ENCODE data around the gene HIP1.
A peak's percentile ranks its signal among the peaks of the same experiment; 100 is the strongest.
"Not testable (repeated sequence)": the region's sequence is repeated elsewhere in the genome, so short reads cannot be mapped to it uniquely, and the experiment has no call there.

The HIP1 gene

DNA sequence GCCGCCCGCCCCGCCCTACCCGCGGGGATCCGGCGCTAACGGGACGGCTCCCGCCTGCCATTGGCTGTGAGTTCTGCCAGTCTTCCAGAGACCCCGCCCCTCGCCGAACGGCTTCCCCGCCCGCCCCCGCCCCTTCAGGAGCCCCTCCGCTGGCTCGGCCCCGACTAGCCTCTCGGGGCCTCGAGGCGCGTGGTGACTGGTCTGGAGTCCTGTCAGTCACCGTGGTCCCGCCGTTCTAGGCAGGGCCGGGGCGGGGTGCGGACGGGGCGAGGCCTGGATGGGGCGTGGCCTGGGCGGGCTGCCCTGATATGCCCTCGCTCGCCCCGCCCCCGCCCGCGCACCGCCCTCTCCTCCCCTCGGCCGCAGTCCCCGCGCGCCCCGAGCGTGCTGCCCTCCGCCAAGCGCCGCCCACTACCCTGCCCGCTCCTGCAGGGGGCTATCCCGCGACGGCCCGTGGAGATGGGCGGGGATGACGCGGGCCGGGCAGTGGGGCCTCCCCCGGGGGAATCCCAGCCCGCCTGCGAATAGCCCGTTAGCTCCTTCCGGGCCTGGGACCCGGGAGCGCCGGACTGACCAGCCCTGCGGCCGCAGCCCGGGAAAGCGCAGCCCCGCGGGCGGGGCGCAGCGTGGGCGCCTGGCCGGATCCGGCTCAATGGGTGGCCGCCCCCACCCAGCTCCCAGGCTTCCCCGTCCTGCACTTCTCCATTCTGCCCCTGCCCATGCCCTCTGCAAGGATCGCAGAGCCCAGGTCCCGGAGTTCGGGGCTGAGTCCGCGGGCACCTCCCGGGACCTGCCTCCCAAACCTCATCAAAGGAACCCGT is 444 bp upstream of the HIP1 start:
- DNase-seq = peak; percentile 99

DNA sequence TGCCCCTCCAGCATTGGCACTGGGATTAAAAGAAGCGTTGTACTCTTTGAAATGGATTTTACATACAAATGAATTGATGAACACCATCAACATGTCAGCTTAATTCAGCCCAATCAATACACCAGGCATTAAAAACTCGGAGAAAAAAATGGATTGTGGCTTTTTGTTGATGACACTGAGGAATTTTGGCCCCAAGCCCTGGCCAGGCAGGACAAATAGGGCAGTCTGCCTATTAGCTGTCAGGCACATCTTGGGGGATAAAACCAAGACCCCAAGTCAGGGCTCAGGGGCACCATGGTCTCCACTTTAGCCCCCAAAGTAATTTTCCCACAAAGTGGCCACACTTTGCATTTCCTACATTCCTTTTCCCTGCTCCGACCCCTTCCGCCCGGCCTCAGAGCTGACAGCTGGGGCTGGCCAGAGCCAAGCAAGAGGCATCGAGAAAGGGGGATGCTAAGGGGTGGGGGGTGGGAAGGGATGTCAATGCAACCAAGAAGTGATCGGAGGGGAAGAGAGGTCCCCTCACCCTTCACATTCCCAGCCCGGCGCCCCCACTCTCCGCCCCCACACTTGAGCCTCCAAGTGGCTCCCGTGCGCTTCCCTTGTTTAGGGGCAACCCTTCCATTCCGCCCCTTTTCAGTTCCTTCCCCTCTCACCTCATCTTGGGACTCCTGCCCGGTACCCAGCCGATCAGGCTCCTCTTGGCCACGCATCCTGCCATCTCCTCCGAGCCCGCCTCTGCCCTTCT is 711 bp downstream of the HIP1 start:
- DNase-seq = no peak

DNA sequence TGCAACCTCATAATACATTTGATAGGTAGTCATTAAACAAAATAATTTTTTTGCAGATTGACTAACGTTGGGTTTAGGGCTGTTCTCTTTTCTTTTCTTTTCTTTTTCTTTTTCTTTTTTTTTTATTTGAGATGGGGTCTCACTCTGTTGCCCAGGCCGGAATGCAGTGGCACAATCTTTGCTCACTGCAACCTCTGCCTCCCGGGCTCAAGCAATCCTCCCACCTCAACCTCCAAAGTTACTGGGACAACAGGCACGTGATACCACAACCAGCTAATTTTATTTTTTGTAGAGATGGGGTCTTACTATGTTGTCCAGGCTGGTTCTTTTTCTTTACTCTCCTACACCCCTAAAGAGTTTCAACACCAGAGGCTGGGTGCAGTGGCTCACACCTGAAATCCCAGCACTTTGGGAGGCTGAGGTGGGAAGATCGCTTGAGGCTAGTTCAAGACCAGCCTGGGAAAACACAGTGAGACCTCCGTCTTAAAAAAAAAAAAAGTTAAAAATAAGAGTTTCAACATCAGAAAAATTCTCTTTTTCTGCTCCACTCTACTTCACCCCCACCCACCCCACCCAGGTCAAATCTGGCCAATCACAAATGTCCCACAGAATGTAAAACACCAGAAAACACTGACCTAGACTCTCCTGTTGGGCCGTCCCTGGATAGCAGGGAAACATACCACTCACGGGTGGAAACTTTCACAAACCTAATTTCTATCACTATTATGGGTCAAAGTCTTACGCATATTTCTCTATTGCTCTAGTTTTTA is 3.0 kb downstream of the HIP1 start:
- DNase-seq = no peak

DNA sequence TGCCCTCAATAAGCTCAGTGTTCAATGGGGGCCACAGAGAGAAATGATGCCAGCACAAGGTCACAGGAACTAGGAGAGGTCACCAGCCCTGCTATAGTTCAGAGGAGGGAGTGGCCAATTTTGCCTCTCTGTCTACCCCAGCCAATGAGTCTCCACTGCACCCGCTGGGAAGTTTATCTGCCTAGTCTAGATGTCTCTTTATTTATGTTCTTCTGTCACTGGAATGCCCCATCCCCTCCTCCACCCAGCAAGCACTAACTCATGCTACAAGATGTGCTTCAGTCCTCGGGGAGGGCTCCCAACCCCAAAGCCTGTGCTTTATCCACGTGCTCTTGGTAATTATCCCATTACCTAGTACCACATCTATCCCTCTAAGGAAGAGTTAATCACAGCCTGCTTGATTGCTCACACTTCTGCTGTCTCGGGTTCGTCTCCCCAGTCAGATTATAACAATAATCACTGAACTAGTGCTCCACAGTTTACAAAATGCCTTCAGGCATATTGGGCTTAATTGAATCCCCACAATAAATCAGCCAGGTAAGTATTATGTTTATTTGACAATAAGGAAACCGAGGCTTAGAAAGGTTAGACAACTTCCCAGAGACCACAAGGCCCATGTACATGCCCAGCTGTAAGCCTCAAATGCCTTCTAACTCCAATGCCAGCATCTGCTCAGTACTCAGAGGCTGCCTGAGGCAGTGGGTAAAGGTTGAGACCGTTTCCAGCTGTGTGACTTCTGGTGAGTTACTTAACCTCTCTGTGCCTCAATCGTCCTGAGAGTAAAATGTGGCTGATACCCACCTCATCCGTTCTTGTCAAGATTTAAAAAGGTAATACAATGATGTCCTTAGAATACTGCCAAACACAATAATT is 3.9 kb downstream of the HIP1 start:
- DNase-seq = no peak

DNA sequence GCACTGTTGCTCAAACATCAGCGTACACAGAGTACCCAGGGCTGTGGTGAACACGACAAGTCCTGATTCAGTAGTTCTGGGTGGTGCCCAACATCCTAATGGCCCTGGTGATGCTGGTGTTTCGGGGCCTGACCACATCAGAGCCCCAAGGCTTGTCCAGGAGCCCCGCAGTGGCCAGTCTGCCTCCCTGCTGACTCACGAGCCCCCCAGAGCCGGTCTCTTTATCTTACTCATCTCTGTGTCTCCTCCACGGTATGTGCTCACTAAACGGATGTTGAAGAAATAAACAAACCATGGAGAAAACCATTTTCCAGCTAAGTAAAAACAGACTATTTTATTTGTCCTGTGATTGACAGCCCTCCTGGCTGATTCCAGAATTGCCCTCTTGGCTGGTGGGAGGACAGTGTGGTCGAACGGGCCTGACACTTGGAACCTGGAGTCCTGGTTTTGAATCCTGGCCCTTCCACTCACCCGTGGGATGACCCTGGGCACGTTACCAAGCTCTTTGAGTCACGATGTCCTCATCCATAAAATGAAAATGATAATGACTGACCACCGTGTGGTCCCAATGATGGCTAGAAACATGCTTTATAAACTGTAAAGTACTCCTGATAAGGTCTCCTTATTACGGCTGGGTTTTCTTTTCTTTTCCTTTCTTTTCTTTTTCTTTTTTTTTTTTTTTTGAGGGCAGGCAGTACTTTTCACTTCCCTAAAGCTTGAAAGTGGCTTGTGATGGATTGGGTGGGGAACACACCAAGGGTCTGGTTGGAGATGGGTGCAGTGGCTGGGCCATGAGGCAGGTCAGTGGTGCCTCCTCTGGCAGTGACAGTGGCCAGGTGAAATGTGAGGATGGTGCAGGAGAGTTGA is 5.7 kb downstream of the HIP1 start:
- DNase-seq = no peak

DNA sequence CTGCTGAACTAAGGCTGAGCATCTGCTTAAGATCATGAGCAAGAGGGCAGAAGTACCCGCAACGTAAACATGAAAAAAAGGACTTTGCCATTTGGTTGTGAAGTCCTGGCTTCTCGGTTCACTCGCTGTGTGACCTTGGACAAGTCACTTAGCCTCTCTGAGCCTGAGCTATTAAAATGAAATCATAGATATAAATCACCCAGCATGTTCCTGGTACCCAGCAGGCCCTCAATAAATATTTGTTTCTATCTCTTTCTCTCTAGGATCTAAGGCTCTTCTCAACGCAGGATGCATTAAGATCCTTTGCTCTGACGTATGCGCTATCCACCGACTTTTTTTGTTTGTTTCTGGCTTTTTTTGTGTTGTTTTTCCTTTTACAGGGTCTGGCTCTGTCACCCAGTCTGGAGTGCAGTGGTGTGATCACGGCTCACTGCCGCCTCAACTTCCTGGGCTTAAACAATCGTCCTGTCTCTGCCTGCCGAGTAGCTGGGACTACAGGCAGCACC is 6.7 kb downstream of the HIP1 start:
- DNase-seq = no peak

DNA sequence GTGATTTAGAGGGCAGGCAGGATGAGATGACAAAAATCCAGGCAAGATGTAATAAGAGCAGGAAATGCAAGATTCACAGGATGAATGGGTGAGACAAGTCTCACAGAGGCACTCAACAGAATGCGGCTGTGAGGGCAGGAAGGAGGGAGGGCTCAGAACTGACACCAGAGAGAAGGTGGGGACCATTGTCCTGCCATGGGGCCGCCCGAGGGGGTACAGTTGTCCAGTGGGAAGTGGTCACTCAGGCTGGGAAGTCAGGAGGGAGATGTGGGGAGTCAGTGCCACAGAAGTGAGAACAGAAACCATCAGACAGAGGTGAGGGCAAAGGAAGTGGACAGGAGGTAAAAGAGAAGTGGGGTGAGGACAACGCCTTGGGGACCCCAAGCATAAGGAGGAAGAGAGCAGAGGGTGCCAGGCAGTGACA is 8.9 kb downstream of the HIP1 start:
- DNase-seq = peak; percentile 15

DNA sequence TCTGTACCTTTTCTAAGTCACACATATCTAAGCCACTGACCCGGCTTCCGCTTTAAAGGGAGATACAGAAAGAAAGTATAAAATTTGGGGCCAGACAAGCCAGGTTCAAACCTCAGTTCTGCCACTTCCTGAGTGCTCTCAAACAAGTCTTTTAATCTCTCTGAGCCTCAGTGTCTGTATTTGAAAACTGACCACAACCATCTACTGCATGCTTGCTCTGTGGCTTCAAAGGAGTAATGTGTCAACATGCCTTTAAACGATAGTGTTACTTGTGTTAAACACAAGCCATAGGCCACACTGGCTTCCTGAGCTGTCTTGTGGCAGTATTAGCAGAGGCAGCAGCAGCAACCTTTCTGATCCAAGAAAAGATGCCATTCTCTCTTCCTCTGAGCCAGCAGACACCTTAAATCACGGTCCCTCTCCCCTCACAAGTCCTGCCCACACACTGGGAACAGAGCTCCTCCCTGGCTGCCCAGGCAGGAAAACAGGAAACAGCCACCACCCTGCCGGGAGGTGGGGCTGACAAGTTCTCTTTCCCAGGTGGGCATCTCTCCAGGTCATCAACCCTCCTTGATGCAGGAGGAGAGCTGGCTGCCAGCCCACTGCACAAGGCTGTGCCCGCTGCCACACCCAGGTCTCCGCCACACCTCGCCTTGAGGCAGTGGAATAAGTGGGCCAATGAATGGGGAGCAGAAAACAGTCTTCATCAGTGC is 10.7 kb downstream of the HIP1 start:
- DNase-seq = peak; percentile 80

DNA sequence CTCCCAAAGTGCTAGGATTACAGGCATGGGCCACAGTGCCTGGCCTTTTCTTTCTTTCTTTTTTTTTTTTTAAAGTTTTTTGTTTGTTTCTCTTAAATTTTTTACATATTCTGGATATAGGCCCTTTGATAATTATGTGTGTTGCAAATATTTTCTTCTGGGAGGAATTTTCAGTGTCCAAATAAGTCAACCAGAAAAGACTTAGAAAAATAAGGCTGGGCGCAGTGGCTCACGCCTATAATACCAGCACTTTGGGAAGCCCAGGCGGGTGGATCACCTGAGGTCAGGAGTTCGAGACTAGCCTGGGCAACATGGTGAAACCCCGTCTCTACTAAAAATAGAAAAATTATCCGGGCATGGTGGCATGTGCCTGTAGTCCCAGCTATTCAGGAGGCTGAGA is 11.4 kb downstream of the HIP1 start:
- not testable (repeated sequence) for DNase-seq

DNA sequence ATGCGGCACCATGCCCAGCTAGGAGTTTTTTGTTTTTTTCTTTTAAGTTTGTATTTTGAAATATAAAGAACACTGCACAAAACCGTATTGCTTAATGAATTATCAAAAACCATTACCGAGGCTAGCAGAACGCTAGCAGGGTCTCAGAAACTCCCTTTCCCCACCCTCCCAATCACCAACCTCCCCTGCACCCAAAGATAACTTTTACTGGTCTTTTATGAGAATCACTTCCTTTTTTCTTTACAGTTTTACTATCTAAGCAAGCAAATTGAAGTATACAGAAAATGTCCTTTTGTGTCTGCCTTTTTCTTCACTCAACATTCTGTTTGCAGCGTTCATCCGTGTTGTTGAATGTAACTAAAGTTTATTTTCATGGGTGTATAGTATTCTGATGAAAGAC is 13.4 kb downstream of the HIP1 start:
- DNase-seq = no peak

DNA sequence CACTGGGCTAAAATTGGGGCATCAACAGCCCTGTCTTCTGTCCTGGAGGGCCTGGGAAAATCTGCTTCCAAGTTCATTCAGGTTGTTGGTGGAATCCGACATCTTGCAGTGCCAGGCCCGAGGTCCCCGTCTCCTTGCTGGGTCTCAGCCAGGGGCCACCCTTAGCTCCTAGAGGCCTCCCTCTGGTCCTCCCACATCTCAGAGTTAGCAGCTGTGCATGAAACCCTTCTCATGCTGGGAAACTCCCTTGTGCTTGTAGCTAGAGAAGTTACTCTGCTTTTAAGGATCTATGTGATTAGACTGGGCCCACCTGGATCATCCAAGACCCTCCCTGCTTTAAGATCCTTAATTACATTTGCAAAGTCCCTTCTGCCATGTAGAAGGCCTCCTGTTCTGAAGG is 15.3 kb downstream of the HIP1 start:
- DNase-seq = no peak

DNA sequence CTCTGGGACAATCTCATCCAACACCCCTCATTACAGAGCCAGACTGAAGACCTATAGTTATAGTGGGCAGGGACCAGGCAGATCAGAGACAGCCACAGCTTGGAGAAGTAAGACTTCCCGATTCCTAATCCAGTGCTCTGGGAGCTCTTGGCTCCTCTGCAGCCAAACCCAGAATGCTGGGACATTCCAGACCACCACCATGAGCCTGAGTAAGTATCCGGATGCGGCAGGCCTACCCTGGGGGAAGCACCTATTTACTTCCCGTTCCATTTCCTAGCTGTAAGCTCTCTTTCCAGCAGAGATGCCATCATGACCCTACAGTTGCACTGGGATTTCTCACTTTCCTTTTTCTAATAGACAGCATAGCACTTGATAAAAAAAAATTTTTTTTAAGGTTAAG is 16.4 kb downstream of the HIP1 start:
- no peak for DNase-seq

DNA sequence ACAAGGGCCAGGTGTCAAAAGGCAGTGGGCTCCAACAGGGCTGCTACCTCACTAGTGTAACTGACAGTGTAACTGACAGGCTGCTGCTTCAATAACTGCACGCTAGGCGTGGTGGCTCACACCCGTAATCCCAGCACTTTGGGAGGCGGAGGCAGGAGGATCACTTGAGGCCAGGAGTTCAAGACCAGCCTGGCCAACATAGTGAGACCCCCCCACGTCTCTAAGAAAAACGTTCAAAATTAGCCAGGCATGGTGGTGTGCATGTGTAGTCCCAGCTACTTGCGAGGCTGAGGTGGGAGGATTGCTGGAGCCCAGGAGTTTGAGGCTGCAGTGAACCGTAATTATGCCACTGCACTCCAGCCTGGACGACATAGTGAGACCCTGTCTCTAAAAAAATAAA is 16.8 kb downstream of the HIP1 start:
- not testable (repeated sequence) for DNase-seq

DNA sequence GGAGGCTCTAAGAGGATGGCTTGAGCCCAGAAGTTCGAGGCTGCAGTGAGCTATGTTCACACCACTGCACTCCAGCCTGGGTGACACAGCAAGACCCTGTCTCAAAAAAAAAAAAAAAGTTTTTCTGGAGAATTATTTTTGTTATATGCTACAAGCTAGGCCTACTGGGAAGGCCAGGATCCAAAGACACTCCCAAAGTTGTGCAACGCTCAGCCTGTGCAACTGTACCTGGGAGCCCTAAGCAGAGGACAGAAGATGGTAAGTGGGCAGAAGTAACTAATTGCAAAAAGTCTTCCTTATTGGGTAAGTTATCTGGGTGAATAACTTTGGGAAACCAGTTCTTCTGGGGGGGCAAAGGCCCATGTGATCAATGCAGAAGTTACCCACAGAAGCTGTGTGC is 17.3 kb downstream of the HIP1 start:
- no peak for DNase-seq

DNA sequence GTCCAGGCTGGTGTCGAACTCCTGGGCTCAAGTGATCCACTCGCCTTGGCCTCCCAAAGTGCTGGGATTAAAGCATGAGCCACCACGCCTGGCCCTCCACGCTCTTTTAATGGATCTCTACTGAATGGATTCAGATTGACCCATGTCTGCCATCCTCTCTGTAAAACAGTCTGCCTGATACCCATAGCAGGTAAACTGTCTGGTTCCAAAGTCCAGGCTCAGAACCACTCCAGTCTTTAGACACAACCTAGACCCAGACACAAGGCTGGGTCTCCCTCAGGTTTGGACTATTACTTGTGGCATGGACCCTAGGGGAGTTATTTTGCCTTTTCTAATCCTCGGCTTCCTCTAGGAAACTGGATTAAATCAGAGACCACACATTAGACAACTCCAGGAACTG is 19.1 kb downstream of the HIP1 start:
- no peak for DNase-seq

DNA sequence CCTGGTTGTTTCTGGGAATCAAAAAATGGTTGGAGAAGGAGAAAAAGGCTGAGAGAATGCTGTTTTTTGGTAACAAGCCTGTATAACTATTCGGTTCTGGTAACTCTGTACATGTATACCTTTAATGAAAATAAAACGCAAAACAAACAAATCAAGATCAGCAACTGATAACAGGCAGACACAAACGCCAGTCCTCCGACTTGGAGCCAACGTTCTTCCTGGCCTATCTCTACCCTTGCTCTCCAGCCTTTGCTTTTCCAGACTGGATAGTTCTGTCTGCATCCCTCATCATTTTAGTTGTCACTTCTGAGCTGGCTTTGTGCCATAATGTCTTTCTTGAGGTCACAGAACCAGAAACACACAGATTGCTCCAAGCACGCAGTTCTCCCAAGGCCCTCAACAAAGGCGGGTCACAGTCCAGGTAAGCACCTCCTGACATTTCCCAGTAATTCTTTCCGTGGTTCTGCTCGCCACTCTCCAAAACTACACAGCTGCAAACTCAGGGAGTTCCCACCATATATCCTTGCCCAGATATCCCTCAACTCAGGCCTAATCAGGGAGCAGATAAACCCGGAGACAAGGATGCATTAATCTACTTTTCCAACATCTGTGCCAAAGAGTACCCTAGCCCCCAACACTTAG is 20.2 kb downstream of the HIP1 start:
- no peak for DNase-seq

DNA sequence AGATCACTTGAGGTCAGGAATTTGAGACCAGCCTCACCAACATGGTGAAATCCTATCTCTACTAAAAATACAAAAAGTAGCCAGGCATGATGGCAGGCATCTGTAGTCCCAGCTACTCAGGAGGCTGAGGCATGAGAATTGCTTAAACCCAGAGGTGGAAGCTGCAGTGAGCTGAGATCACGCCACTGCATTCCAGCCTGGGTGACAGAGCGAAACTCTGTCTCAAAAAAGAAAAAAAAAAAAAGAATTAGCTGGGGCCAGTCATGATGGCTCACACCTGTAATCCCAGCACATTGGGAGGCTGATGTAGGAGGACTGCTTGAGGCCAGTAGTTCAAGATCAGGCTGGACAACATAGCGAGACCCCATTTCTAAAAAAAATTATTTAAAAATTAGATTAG is 21.0 kb downstream of the HIP1 start:
- not testable (repeated sequence) for DNase-seq

DNA sequence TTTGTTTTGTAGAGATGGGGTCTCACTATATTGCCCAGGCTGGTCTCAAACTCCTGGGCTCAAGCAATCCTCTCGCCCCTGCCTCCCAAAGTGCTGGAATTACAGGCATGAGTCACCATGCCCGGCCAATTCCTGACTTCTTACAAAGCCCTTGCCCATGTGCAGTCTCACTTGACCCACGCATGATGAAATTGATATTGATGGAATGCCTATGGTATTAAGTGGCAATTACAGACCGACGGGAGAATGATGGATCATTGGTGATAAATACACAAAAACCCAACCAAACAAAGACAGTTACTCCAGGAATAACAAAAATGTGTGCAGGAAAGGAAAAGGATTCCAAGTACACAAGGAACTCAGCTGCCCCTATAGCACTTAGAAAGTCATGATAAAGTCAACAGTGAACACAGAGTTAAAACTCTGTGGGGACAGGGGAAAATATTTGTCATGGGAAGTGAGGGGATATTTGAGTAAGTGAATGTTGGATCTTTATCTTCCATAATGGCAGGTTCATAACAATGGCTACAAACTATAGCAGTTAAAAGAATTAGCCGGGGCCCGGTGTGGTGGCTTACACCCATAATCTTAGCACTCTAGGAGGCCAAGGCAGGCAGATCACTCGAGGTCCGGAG is 21.6 kb downstream of the HIP1 start:
- DNase-seq = no peak

DNA sequence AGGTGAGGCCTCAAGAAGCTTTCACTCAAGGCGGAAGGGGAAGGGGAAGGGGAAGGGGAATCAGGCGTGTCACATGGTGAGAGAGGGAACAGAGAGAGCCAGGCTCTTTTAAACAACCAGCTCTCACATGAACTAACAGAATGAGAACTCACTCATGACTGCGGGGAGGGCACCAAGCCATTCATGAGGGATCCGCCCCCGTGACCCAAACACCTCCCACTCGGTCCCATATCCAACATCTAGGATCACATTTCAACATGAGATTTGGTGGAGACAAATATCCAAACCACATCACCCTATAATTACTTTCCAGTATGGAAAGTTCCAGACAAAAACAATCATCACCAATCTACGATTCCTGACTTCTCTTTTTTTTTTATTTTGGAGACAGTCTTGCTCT is 22.9 kb downstream of the HIP1 start:
- DNase-seq = no peak
